HG02763 (cell line): Measurements from ENCODE around the gene DCTN2.

Experiments
- ATAC-seq: cut with Tn5 transposase; IDR thresholded peaks from one replicate; pipeline ENCODE4 v1.9.1; 2021; ENCODE audit warnings: mild to moderate bottlenecking, moderate library complexity; ENCODE audit not compliant: unreplicated experiment

DCTN2 gene

DNA sequence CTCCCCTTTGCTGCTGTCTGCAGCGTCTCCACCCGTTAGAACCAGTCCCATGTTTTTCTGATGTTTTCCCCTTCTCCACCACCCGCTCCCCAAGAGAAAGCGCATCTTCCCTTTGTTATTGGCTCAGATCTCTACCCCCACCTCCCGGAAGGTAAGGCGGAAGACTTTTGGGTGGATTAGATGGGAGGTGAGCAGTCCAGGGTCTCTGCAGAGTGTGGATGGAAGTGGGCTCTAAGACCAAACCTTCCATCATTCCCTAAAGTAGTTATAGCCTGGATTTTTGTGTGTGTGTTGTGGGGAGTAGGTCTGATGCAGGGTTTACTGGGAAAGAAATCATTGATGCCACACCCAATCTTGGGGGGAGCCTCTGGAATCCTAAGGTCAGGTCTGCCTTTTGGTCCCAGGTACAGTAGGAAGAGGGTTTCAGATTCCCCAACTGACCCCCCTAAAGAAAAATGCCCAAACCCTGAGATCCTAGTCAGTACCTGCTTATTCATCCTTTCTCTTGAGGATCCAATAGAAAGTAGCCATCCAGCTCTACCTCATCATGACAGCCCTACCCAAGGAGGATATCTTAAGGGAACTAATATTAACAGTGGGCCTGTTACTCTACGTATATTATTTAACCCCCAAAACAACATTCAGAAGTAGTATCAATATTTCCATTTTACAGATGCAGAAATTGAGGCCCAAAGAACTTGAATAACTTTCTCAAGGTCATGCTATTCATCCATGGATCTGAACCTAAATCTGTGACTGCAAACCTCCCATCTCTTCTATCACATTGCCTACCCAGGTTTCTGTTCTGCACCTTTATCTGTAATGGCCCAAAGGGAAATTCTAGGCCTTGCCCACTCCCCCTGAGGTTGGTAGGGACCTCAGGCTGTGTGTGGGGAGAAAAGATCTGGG lies 3.9 kb upstream of the DCTN2 start:
- ATAC-seq: no peak

DNA sequence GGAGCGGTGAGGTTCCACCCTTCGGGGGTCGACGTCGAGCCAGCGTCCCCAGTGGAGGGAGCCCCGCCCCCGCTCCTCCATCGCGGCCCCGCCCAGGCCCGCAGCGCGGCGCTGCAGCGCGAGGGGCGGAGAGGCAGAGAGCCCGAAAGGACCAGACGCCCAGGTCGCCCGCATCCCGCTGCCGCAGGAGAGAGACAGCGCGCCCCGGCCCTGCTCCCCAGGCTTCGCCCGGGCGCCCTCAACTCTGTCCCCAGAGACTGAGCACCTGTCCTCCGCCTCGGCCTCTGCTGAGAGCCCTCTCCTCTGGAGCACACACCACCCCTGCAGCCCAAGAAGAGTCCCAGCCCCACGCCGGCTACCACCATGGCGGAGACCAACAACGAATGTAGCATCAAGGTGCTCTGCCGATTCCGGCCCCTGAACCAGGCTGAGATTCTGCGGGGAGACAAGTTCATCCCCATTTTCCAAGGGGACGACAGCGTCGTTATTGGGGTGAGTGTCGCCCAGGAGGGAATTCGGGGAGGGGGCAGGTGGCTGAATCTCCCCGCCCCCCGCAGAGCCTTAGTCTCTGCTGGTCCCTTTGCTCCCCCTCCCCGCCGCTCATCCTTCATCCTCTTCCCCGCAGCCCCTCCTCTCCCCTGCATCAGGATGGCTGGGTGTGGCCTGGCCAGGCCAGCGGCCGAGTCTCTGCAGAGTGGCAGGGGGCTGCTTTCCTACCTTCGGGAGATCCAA lies 3.1 kb upstream of the DCTN2 start, which contains the start of gene KIF5A:
Gene KIF5A (plus strand): TSS at position 136 of the 732 bp plus-strand sequence. CDS start 228 bp downstream, at position 364.
- ATAC-seq: no peak

- ATAC-seq: no peak
Measured at GRCh38 chr12:57549203-57549908, 2.4 kb upstream of the DCTN2 start.

GRCh38 chr12:57548488-57548887 lies 1.5 kb upstream of the DCTN2 start:
- ATAC-seq: no peak

GRCh38 chr12:57548013-57548315 lies 972 bp upstream of the DCTN2 start:
- ATAC-seq: no peak

GRCh38 chr12:57547288-57548012 lies 458 bp upstream of the DCTN2 start:
- no peak for ATAC-seq

DNA sequence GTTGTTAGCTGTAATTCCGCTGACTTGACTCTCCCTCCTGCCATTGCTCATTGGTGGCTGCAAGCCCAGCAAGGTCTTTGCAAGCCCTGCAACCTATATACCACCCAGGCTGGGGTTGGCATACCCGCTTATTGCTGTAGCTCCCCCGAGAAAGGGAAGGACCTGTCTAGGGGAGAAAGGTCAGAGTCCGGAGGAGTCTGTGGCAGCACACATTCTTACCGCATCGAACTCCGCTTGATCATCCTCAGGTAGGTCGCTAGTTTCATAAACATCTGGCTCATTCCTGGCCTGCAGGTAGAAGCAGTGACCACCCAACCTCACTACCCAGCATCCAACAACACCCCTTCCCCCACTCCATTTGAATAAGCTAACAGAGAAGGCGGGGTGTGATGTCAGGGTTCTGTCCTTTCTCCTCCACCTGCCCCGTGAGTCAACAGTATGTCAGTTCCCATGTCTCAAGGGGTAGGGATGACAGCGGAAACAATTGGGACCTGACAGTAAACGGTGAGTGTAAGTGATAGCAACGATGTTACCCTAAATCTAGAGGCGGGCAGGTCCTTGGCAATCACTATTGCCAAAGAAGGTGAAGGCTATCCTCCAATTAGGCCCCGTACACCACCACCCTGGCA lies 1.1 kb downstream of the DCTN2 start:
- ATAC-seq: no peak

- ATAC-seq: no peak
Measured at GRCh38 chr12:57543581-57543980, 3.4 kb downstream of the DCTN2 start.

DNA sequence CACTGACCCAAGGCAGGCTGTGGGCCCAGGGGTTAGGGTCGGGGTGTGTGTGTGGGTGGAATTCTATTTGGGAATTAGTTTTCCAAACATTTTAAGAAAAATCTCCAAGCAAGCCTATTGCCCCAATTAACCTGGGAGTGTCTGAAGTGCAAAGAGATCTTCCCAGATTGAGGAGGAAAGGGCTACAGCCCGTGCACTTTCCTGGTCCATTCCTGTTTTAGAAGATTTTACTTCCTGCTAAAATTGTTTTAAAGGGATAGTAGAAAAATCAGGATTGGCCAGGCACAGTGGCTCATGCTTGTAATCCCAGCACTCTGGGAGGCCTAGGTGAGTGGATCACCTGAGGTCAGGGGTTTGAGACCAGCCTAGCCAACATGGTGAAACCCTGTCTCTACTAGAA lies 5.3 kb downstream of the DCTN2 start:
- no peak for ATAC-seq

DNA sequence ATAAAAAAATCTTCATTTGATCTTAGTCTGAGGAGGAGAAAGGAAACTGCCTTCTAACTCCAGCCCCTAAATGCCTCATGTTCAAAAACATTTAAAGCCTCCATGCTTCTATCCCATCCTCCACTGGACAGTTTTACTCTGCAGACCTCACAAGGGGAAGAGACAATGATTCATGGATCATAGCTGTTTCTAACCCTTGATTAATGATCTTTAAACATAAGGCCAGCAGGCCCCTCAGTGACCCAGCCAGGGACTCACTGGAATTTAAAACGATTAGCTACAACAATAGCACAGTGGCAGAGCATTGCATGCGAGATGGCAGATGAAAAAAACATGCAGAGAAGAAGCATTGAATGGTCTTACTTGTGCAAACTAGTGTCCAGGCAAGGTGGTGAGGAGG lies 6.0 kb downstream of the DCTN2 start:
- ATAC-seq: no peak

GRCh38 chr12:57539134-57539768 lies 7.7 kb downstream of the DCTN2 start:
- ATAC-seq: no peak

GRCh38 chr12:57536597-57536942 lies 10.4 kb downstream of the DCTN2 start:
- ATAC-seq: no peak

DNA sequence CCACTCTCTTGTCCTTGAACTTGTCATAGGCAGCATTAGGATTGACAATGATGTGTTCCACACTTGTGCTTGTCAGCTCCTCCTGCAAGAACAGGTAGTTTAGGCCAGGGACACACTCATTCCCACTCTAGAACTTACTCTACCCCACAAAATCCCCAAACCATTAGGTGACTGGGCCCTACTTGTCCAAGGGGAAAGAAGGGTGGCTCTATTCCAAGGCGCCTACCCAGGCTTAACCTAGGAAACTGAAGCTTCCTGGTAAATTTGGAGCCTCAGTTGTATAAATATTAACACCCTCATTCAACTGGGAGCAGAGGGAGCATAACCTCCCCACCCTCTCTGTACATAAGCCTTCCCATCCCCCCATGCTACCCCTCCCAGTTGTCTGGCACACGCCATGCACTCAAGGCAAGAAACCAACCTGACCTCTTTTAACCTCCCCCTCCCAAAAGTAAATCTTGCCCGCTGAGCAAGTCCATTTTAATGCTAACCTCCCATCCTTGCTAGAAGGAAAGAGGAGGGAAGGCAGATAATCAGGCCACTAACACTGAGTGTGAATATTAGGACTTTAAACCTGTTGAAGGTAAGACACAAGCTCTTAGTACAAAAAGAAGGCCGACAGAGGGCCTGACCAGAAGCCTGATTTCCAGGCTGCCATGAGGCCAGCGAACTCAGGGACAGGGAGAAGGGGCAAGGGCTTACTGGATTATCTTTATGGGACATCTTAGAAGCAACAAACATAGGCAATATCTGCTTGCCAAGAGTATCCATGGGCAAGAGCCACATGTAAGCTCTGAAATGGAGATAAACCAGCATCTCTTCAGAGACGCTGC lies 11.0 kb downstream of the DCTN2 start:
- ATAC-seq: no peak

GRCh38 chr12:57534991-57535543 lies 11.9 kb downstream of the DCTN2 start:
- no peak for ATAC-seq

DNA sequence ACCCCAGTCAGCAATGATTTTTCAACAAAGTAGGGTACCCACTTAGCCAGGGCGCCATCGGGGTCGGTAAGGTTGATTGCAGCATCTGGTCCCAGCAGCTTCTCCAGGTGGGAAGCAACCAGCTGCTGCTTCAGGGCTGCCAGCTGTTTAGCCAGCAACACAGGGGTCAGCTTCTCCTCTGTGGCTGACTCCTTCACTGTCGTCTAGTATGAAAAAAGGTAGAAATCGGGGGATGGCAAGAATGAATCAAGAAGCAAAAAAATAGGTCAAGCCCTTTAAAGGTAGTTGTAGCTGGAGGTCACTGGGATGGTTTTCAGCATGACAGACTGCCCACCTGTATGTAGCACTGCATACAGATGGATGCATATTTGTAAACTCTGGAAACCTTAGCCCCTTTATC lies 12.7 kb downstream of the DCTN2 start:
- no peak for ATAC-seq

- ATAC-seq: no peak
Measured at GRCh38 chr12:57533108-57533507, 13.9 kb downstream of the DCTN2 start.

- ATAC-seq: no peak
Measured at GRCh38 chr12:57531836-57532235, 15.2 kb downstream of the DCTN2 start.

GRCh38 chr12:57530396-57531142 lies 16.4 kb downstream of the DCTN2 start:
- ATAC-seq: no peak
